ENCODE data around the gene GMPPB.

The GMPPB gene

DNA sequence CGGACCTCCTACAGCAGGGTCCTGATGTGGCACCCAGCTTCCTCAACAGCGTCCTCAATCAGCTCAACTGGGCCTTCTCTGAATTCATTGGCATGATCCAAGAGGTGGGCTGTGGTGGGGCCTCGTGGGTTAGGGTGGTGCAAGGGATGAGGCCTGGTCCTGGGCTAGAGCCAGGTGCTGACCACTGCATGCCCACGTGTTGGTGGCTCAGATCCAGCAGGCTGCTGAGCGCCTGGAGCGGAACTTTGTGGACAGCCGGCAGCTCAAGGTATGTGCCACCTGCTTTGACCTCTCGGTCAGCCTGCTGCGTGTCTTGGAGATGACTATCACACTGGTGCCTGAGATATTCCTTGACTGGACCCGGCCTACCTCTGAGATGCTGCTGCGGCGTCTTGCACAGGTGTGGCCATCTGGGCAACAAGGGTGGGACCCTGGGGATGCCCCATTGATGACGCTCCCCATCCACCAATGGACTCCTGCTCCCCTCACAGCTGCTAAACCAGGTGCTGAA lies 8.1 kb downstream of the GMPPB start:
- DNase-seq (ENCODE audit: extremely low spot score, insufficient read length, low read depth): no peak
- no peak for FAIRE-seq

DNA sequence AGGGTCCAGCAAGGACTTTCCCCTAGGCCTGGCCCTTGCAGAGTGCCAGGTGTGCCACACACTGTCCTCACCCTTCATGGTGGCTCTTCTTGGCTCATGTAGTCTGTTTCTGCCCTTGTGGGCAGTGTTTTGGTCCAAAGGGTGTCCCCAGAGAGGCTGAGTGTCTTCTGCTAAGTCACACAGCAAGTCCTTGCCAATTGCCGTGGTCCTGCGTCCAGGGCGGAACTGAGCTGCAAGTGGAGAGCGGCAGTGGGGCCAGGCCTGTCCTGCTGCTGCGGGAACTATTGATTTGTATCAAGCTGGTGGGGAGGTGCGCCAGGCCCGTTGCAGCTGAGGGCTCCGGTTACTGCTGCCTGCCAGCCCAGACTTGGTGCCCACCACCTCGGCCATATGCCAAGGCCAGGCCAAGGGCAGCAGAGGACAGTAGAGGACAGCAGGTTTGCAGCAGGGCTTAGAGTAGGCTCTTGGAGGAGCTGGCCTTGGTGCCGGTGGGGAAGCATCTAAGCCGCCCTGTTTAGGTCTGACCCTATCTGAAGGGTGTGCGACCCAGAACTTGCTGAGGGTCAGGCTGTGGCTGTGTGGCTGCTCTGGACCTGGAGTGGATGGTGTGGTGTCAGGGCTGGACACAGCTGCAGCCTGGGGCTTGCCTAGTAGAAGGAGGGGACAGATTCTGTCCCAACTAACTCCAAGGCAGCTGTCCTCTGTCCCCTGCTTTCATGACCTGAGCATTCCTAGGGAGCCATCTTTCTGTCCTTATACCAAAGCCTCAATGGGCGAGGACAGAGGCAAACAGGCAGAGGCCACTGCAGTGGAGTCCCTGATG lies 8.8 kb downstream of the GMPPB start:
- FAIRE-seq: no peak
- DNase-seq (ENCODE audit: extremely low spot score, insufficient read length, low read depth): no peak

DNA sequence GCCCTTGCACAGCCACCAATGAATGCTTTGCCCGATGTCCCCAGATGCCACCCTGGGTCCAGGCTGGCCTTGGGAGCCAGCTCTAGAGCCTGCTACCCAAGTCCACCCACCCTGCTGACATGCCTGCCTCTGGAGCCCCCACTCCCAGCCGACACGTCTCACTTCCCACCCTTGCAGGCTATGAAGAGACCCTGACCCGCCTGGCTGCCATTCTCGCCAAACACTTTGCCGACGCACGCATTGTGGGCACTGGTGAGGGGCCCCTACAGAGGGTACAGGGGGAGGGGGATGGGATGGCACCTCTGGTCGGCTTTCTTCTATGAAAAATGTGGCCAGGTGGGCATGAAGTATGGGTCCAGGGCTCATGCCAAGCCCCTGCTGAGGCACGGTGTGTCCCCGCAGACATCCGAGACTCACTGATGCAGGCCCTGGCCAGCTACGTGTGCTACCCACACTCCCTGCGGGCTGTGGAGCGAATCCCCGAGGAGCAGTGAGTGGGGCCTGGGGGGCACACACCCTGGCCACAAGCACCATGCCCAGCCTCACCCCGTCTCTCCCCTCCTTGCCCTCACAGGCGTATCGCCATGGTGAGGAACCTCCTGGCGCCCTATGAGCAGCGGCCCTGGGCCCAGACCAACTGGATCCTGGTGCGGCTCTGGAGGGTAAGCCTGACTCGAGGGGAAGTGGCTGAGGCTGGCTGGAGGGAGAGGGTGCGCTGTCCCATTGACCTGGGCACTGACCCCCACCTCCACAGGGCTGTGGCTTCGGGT lies 10.2 kb downstream of the GMPPB start:
- no peak for FAIRE-seq
- no peak for DNase-seq (ENCODE audit: extremely low spot score, insufficient read length, low read depth)

DNA sequence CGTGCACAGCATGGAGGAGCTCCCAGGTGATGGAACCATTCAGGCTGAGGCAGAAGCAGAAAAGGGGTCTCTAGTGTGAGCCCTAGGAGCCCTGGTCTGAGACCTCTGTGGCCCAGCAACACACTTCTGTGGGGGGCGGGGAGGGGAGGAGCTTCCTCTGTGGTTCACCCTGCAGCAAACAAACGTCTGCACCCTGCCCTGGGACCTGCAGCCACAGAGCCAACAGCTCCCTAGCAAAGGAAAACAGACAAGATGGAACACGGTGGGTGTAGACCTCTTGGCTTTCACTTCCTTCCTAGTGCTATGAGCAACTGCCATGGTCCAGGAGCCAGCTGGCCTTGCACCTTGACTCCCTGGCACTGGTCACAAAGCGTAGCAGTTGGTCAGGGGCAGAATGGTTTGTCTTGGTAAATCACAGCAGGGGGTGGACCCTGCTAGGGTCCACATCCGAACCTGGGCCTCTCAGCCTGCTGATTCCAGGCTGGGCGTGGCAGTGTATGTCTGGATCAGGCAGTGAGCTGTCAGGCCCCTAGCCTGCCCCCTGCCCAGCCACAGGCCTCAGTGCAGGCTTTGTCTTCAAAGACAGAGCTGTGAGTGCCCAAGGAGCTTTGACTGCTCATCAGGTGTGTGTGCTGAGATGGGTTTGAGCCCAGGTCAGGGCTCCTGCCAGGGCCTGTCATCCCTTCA lies 11.0 kb downstream of the GMPPB start:
- FAIRE-seq (no peak), DNase-seq (ENCODE audit: extremely low spot score, insufficient read length, low read depth) (no peak)

DNA sequence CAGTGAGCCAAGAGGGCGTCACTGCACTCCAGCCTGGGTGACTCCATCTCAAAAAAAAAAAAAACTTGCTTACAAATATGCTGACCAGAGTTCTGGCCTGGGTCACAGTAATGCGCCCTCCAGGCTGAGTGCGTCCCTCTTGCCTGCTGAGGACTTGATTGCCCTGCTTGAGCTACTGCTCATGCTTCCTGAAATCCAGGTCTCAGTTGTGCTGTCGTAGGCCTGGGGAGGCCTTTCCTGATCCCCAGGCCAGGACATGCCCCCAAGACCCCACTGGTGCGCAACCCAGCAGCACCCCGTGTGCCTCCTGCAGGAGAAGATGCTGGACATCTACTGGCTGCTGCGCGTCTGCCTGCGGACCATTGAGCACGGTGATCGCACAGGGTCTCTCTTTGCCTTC lies 11.6 kb downstream of the GMPPB start:
- DNase-seq (ENCODE audit: extremely low spot score, insufficient read length, low read depth): no peak
- FAIRE-seq: no peak

DNA sequence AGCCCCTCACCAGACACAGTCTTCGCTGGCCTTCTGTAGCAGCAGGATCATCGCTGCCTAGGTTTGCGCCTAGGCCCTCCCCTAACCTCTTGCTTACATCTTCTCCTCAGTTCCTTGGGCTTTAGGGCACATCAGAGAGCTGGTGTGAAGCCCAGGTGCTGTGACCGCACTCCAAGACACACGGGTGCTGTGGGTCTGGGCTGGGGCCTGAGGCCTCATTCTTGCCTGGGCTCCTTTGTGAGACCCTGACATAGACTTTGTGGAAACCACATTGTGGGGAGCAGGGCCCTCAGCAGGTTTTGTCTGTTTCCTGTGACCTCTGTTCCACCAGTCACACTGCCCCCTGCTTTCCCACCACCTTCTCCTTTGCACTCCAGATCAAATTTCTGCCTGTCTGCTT lies 12.3 kb downstream of the GMPPB start:
- FAIRE-seq (no peak), DNase-seq (ENCODE audit: extremely low spot score, insufficient read length, low read depth) (no peak)

DNA sequence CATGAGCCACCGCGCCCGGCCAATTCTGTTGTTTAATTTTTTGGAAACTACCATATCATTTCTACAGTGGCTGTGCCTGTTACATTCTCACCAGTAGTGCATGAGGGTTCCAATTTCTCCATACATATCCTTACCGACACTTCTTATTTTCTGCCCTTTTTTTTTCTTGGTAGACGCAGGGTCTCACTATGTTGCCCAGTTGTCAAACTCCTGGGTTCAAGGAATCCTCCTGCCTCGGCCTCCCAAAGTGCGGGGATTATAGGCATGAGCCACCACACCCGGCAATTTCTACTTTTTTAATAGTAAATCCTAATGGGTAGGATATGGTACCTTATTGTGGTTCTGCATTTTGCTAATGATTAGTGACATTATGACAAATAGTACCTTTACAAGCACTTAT lies 13.9 kb downstream of the GMPPB start:
- no peak for DNase-seq (ENCODE audit: extremely low spot score, insufficient read length, low read depth)
- FAIRE-seq: no peak

DNA sequence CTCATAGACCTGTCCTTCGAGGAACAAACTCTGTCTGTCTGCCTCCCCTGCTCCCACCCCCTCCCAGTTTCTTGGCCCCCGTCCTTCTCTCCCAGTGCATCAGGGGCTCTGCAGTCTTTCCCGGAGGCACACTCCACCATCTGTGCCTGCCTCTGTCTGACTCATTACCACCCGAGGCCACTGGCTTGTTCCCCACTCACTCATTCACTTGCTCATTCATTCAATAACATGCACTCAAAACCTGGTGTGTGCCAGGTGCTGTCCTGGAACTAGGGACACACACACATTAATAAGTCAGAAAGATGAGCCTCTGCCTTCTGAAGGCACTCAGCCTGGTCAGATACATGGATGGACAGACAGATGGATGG lies 16.7 kb downstream of the GMPPB start:
- no peak for FAIRE-seq
- DNase-seq (ENCODE audit: extremely low spot score, insufficient read length, low read depth): no peak

DNA sequence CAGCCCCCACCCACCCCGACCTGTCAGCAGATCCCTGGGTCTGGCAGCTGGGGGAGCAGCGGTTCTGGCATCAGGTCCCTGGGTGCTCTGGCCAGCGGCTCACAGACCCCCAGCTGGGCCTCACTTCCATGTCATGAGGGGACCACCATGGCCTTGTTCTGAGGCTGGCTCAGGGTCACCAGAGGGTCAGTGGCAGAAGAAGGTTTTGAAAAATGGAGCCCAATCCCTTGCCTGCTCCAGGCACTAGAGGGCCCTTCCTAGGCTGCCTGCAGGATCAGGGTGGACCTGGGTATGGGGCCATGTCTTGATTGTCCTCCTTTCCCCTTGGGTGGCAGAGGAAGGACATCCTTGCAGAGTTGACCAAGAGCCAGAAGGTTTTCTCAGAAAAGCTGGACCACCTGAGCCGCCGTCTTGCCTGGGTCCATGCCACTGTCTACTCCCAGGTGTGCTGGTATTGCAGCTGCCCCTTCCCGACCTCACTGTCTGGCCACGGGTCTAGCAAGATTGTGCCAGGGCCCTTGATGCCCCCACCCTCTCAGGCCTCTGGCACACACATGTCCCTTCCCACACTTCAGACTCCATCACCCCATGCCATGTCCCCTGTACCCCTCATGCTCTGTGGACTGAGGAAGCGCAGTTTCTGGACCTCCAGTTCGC lies 17.2 kb downstream of the GMPPB start:
- no peak for FAIRE-seq
- no peak for DNase-seq (ENCODE audit: extremely low spot score, insufficient read length, low read depth)

DNA sequence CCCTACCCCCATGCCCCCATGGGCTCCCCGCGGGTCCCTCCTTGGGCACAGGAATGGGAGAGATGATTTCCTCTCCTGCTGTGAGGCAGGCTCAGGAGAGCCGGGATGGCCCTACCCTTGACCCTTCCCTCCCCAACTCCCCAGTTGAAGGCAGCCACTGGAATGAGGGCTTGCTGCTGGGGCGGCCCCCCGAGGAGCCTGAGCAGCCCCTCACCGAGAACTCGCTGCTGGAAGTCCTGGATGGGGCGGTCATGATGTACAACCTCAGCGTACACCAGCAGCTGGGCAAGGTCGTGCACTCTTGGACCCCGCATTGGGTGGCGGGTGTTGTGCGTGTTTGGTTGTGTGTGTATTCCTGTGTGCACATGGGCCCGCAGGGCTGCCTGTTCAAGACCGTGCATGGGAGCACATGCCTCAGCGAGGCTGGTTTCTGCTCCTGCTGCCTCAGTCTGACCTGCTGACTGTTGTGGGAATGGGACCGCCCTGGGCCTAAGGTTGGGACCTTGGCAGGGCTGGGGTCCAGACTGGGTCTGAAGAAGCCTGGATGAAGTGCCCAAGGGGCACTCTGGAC lies 18.3 kb downstream of the GMPPB start:
- DNase-seq (ENCODE audit: extremely low spot score, insufficient read length, low read depth) (no peak), FAIRE-seq (no peak)

DNA sequence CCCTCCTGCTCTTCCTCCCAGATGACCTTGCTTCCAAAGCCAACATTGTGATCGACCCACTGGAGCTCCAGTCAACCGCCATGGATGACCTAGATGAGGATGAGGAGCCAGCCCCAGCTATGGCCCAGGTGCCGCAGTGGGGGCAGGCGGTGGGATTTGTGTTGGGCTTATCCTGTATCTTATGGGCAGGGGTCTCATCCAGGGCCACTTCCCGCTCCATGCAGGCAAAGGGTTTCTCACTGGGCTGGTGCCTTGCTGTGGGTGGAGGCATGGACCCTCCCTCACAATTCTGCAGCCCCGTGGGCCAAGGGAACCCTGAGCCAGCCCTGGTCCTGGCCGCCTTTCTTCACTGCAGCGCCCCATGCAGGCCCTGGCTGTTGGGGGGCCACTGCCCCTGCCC lies 19.1 kb downstream of the GMPPB start:
- DNase-seq (ENCODE audit: extremely low spot score, insufficient read length, low read depth) (no peak), FAIRE-seq (no peak)

DNA sequence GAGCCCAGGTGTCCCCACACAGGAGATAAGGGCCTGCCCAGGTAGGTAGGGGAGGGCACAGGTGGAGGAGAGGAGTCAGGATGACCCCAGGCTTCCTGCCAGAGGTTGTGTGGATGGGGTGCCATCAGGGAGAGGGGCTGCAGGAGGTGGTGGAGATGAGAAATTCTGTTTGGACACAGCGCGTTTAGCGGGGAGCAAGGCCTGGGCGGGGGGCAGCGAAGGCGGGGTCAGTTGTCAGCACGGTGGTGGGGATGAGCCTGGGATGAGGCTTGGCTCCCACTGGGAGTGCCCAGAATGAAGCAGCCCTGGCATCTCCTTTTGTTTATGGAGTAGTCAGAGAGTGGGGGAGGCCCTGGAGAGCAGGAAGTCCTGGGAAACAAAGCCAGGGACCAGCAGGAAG lies 19.8 kb downstream of the GMPPB start:
- DNase-seq (ENCODE audit: extremely low spot score, insufficient read length, low read depth) (no peak), FAIRE-seq (no peak)

DNA sequence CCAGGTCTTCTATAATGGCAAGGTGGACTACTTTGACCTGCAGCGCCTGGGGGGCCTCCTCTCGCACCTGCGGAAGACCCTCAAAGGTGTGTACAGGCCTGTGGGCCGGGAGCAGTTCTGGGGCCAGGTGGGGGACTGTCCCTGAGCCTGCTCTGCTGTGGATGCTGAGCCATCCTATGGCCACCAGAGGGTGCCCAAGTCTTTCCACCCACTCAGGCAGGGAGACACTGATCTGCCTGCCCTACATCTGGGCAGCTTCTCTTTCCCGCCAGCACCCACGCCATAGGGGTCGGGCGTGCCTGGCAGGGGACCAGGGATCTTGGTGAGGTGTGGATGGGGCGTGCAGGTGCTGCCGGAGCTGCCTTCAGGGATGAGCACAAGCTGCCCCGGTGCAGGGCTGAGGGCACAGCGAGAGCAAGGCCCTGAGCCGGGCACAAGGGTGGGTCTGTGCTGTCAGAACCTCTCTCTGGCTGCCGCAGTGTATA lies 20.3 kb downstream of the GMPPB start:
- DNase-seq (ENCODE audit: extremely low spot score, insufficient read length, low read depth) (peak; percentile 78), FAIRE-seq (peak; percentile 89)

DNA sequence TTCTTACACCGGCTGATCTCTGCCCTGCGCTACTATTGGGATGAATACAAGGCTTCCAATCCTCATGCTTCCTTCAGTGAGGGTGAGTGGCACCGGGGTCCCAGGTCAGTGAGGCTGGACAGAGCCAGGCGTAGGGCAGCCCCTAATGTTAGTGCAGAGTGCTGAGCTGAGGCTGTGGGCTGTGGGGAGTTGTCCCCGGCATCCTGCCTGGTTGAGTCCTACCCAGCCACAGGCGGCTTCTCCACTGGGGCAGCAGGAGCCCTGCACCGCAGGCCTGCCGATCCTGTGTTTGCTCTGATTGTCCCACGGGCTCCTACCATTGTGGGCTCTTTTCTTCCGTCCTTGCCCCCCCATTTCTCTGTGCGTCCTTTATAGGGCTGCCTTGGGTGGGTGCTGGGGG lies 21.1 kb downstream of the GMPPB start:
- no peak for DNase-seq (ENCODE audit: extremely low spot score, insufficient read length, low read depth)
- no peak for FAIRE-seq

DNA sequence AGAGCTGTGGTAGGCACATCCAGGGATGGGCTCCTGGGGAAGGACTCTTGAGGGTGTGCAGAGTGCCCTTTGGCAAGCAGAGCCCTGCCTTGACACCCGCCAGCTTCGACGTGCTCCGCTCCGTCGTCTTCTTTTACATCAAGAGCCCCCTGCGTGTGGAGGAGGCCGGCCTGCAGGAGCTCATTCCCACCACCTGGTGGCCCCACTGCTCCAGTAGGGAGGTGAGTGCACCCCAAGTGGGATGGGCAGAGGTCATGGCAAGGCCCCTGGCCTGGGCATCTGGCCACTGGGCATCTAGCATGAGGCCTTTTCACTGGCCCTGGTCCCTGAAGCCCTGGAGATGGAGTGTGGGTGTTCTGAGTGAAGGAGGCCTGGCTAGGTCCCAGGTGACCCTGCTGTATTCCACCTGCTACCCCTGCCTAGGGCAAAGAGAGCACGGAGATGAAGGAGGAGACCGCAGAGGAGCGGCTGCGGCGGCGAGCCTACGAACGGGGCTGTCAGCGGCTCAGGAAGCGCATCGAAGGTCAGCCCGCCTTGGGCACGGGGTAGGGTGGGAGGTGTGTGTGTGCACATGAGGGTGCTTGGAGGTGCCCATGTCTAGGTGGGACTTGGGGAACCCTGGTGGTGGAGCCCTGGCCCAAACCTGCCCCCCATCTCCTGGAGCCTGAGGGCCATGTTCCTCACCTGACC lies 22.2 kb downstream of the GMPPB start:
- DNase-seq (ENCODE audit: extremely low spot score, insufficient read length, low read depth) (no peak), FAIRE-seq (no peak)

DNA sequence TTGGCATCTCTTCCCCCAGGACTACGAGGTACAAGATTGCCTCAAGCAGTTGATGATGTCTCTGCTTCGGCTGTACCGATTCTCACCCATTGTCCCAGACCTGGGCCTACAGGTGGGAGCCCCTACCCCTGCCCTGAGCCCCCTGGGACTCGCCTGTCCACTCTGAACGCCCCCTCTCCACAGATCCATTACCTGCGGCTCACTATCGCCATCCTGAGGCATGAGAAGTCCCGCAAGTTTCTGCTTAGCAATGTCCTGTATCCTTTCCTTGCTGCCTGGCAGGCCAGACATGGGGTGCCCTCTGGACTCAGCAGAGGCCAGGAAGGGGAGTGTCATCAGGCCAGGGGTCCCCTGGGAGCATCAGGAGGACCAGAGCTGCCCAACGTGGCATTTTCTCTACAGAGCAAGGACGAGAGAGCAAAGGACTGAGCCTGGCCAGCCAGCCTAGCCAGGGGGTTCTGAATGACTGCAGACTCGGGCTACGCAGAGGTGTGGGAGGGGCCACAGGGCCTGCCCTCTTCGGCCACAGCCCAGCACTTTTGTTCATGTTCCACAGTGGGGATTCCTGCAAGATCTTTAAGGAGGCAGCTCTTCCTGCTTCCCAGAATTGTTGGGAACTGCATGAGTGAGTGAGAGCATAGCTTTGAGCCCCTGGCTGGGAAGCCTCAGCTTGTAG lies 23.2 kb downstream of the GMPPB start:
- FAIRE-seq (no peak), DNase-seq (ENCODE audit: extremely low spot score, insufficient read length, low read depth) (no peak)

DNA sequence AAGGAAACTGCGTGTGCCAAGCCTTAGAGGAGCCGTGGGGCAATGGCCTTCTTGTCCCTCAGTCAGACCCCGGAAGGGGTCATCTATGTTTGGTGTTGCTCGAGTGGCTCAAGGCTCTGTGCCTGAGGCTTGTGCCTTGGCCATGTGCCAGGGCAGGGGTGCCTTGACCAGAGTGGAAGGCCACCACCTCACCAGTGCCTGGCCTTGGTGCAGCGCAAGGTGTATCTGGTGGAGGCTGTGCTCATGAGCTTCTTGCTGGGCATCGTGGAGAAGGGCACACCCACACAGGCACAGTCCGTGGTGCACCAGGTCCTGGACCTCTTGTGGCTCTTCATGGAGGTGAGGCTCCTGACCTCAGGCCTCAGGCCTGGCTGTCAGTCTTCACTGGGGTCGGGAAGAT lies 23.7 kb downstream of the GMPPB start:
- DNase-seq (ENCODE audit: extremely low spot score, insufficient read length, low read depth) (no peak), FAIRE-seq (no peak)

DNA sequence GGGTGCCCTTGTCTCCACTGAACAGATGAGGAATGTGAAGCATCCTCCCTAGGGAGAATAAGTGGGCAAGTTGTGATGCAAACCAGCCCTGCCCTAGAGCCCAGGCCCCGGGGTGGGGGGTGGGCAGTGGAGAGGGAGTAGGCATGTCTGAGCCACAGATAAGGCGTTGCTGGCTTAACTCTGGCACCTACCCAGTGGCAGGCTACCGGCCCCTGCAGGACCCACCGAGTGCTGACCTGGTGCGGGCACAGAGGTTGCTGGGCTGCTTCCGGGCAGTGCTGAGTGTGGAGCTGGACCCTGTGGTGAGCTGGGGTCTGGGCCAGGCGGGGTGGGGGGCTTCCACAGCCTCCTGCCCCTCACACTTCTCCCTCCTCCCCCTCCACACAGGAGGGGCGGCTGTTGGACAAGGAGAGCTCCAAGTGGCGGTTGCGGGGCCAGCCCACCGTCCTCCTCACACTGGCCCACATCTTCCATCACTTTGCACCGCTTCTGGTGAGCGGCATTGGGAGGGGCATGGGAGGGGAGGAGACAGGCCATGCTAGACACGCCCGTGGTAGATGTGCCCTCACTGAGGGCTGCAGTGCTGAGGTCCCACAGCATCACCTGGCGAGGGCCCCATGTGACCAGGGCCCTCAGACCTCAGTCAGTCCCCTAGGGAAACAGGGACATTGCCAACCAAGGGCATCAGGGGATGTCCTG lies 24.3 kb downstream of the GMPPB start:
- DNase-seq (ENCODE audit: extremely low spot score, insufficient read length, low read depth) (no peak), FAIRE-seq (no peak)

Data from GM18507 (cell line).